AG20443 (cell line): ENCODE results near the gene WNT7A.

Source experiments
- DNase-seq: peaks from one replicate; pipeline ENCODE4 v3.0.0; 2012; ENCODE audit warnings: low spot score, mixed read lengths

The WNT7A gene

DNA sequence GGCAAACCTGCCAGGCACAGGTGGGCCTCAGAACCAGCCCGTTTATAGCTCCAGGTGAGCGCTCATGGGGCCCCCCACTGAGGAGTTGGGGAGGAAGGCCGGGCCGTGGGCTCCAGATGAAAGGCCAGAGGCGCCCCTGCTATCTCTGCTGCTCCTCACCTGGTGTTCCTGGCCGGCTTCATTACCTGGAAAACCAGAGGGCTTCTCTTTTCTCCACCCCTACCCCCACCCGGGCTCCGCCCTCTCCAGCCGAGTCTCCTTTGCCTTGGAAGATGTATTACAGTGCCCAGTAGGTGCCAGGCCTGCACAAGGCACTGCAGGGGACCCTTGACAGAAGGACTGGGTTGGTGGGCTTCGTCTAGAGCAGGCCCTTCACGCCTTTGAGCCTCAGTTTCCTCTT is 111.4 kb downstream of the WNT7A start:
- no peak for DNase-seq

DNA sequence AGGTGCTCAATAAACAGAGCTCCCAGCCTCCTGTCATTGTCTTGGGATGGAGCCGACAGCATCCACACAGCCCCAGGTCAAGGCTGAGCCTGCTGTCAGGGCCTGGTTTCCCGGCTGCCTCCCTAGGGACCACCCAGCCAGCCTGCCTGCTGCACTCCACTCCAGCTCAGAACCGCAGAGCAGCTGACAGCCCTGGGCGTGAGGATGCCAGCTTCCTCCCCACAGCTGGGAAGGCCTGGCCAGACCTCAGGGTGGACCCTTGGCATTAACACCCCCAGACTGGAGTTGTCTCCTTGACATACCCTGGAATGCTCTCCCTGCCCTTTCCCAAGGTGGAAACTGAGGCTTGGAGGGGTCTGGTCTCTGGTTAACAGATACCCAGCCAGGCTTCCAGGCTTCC is 112.0 kb downstream of the WNT7A start:
- DNase-seq: no peak

DNA sequence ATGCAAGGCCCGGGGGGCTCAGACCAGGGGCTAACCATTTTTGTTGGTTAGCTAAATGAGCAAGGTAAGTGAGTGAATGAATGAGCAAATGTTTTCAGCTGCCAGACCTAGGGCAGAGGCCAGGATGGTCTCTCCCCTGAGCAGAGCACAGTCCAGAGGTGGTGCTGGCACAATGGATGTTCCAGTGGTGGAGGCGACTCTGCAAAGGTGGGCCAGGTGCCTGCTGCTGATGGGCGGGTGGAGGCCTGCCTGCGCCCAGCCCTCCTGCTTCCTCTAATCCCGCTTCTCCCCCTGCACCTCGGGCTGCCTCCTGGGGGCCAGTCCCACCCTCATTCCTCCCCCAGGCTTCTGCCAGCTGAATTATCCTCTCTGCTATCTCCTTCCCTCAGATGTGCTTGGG is 112.8 kb downstream of the WNT7A start:
- DNase-seq: no peak
